ENCODE data around the gene ZNF831. TPM values are rescaled to one million over a fixed set of nuclear protein-coding genes. Genes with fewer than 3 reads are reported as not detected.

The ZNF831 gene
- not detected in 2 replicates for total RNA-seq

GRCh38 chr20:59163631-59164530 lies at the start of gene ZNF831:
Gene ZNF831, plus strand, starts transcription at chr20:59163821. Its CDS starts 27,199 bp downstream, at chr20:59191020.

GRCh38 chr20:59300333-59301081 lies 136.9 kb downstream of the ZNF831 start, which contains the start of gene EDN3:
Gene EDN3, plus strand, starts transcription at chr20:59300611. Its CDS starts 202 bp downstream, at chr20:59300813.

Other genes starting within 250 kb of the ZNF831 start
- gene NELFCD, start 182.6 kb upstream of the ZNF831 start, total RNA-seq = 40.2 and 43.5 TPM in 2 replicates
- 122 and 130 TPM in 2 replicates for gene CTSZ, start 156.6 kb upstream of the ZNF831 start, total RNA-seq
- gene TUBB1, start 144.4 kb upstream of the ZNF831 start, total RNA-seq = not detected in 2 replicates
- gene ATP5F1E, start 131.5 kb upstream of the ZNF831 start, total RNA-seq = 22.0 and 23.8 TPM in 2 replicates
- gene PRELID3B, start 121.0 kb upstream of the ZNF831 start, total RNA-seq = 39.9 and 45.3 TPM in 2 replicates
- not detected in 2 replicates for gene EDN3, start 136.8 kb downstream of the ZNF831 start, total RNA-seq